PFSK-1 (cell line): ENCODE results near the gene HMGCS2. TPM values are rescaled to one million over a fixed set of nuclear protein-coding genes. Genes with fewer than 3 reads are reported as not detected.

ENCODE experiments used
- FOXP2 ChIP-seq: optimal IDR thresholded peaks from 2 replicates; pipeline ENCODE3; 2011; ENCODE audit warnings: borderline replicate concordance, control low read depth, inconsistent platforms; ENCODE audit not compliant: insufficient read depth; ENCODE audit errors: extremely low read length, extremely low read depth
- POLR2AphosphoS5 ChIP-seq: IDR thresholded peaks from 2 replicates; pipeline ENCODE4 v1.6.1; 2012; ENCODE audit warnings: low read depth, mild to moderate bottlenecking, control low read depth, low read length, moderate library complexity
- SIN3A ChIP-seq: IDR thresholded peaks from 2 replicates; pipeline ENCODE4 v1.6.1; 2012; ENCODE audit warnings: mild to moderate bottlenecking, low read length, moderate library complexity, borderline replicate concordance; ENCODE audit not compliant: insufficient read depth
- TAF1 ChIP-seq: IDR thresholded peaks from 2 replicates; pipeline ENCODE4 v1.6.1; 2012; ENCODE audit warnings: low read length, control low read depth, borderline replicate concordance; ENCODE audit not compliant: insufficient read depth
- polyA plus RNA-seq: library from polyadenylated mRNA; unstranded; fragments of >200 nt; gene quantifications from one replicate; pipeline ENCODE4 v1.2.1, GENCODE V29; 2012; ENCODE audit warnings: low read depth, missing spikeins; ENCODE audit not compliant: insufficient read length
- TF ChIP-seq, protein P1 (sequence below), 2 experiments: IDR thresholded peaks; 2 replicates each; pipeline versions ENCODE4 v1.6.1 to v1.8.0; 2011 to 2012; ENCODE audit warnings: low read depth in 2 of 2, low read length in 2 of 2, control low read depth in 1 of 2, inconsistent platforms in 1 of 2, mild to moderate bottlenecking in 1 of 2, moderate library complexity in 1 of 2; ENCODE audit not compliant: insufficient read depth in 1 of 2

Gene HMGCS2
- polyA plus RNA-seq: not detected

DNA sequence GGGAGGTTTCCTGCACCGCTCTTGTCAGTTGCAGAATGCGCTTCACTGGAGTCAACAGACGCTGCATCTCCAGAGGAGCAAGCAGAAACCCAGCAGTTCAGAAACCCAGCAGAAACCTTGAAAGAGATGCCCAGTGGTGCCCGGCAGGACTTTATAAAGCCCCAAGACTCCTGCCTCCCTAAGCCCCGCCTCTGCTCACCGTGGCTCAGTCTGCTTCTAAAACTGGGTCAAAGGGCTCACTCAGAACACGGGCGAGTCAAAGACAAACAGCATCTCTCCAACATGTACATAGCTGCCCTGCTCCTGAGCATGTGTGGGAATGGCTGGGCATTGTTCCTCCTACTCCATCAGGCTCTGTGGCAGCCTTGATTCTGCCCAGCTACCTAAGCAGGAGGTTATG, at the start of gene HMGCS2:
HMGCS2 (minus strand) TSS at position 128 of the 400 bp plus-strand sequence; CDS start at position 67, 61 bp downstream.
- TF ChIP-seq, protein P1, sequence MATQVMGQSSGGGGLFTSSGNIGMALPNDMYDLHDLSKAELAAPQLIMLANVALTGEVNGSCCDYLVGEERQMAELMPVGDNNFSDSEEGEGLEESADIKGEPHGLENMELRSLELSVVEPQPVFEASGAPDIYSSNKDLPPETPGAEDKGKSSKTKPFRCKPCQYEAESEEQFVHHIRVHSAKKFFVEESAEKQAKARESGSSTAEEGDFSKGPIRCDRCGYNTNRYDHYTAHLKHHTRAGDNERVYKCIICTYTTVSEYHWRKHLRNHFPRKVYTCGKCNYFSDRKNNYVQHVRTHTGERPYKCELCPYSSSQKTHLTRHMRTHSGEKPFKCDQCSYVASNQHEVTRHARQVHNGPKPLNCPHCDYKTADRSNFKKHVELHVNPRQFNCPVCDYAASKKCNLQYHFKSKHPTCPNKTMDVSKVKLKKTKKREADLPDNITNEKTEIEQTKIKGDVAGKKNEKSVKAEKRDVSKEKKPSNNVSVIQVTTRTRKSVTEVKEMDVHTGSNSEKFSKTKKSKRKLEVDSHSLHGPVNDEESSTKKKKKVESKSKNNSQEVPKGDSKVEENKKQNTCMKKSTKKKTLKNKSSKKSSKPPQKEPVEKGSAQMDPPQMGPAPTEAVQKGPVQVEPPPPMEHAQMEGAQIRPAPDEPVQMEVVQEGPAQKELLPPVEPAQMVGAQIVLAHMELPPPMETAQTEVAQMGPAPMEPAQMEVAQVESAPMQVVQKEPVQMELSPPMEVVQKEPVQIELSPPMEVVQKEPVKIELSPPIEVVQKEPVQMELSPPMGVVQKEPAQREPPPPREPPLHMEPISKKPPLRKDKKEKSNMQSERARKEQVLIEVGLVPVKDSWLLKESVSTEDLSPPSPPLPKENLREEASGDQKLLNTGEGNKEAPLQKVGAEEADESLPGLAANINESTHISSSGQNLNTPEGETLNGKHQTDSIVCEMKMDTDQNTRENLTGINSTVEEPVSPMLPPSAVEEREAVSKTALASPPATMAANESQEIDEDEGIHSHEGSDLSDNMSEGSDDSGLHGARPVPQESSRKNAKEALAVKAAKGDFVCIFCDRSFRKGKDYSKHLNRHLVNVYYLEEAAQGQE (IDR thresholded peaks at IDR 0.05; ENCODE audit: insufficient read depth in 1 of 2, low read depth in 2 of 2, low read length in 2 of 2): no peak
- TF ChIP-seq TAF1: no peak
- no peak for TF ChIP-seq SIN3A
- no peak for TF ChIP-seq POLR2AphosphoS5
- TF ChIP-seq FOXP2: no peak

DNA sequence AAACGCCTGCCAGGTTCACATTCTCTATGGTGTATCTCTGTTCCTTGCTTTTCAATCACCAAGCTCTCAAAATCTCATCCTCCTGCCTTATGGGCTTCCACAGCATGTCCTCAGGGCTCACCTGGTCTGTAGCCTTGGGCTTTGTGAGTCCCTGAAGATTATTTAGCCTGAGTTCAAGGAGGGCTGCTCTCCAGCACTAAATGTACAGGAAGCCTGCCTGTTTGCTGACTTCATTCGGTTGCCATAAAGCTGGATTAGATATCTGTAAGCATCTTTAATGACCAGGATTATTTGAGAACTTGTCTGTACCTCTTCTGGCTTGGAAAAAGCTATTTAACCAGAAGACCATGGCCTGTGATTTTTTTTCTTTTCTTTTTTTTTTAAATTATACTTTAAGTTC, 49.5 kb upstream of the HMGCS2 start:
- TF ChIP-seq, protein P1 (IDR thresholded peaks at IDR 0.05; ENCODE audit: insufficient read depth in 1 of 2, low read depth in 2 of 2, low read length in 2 of 2): no peak
- no peak for TF ChIP-seq POLR2AphosphoS5
- no peak for TF ChIP-seq SIN3A
- TF ChIP-seq FOXP2: no peak

- no peak for TF ChIP-seq POLR2AphosphoS5
- no peak for TF ChIP-seq TAF1
- no peak for TF ChIP-seq SIN3A
- no peak for TF ChIP-seq FOXP2
- TF ChIP-seq, protein P1 (IDR thresholded peaks at IDR 0.05; ENCODE audit: insufficient read depth in 1 of 2, low read depth in 2 of 2, low read length in 2 of 2): no peak
Observed at GRCh38 chr1:119816407-119816806, 47.7 kb upstream of the HMGCS2 start.

DNA sequence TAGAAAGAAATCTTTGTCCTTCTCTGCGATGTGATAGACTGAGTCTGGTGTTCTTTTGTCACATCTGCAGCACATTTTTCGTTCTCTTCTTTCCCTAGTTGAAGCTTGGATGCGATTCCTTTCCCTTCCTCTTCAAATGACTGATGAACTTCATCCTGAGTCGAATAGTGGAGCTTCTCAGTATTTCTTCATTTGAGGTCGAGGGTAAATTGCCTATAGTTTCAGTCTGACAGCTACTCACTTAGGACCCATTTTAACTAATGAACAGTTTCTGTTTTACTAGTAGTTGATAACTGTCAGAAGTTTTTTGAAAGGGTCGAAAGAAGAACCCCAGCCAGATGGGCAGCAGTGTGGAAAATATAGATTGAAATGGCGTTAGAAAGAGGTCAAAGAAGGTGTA, 47.2 kb upstream of the HMGCS2 start:
- TF ChIP-seq, protein P1 (IDR thresholded peaks at IDR 0.05; ENCODE audit: insufficient read depth in 1 of 2, low read depth in 2 of 2, low read length in 2 of 2): no peak
- TF ChIP-seq SIN3A (no peak), POLR2AphosphoS5 (no peak), TAF1 (no peak), FOXP2 (no peak)

DNA sequence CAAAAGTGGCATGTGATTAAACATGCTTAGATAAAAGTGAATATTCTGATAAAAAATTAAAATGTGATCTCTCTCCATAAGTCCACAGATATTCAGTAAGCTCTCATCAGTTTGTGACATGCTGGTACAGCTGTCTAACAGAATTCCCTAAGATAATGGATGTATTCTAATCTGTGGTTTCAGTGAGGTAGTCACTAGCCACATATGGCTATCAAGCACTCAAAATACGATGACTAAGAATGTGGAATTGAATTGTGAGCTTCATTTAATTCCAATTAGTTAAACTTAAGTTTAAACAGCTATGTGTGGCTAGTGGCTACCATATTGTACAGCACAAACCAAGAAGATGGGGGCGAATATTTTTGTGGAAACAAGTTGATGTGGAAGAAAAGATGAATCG, 46.7 kb upstream of the HMGCS2 start:
- TF ChIP-seq POLR2AphosphoS5 (no peak), SIN3A (no peak), TAF1 (no peak), FOXP2 (no peak)
- TF ChIP-seq, protein P1 (IDR thresholded peaks at IDR 0.05; ENCODE audit: insufficient read depth in 1 of 2, low read depth in 2 of 2, low read length in 2 of 2): no peak
